ENCODE data around the gene IVD. TPM values are rescaled to one million over a fixed set of nuclear protein-coding genes. Genes with fewer than 3 reads are reported as not detected.

The IVD gene
- total RNA-seq, 1 experiment from 2014 or later, result 93.1 TPM

DNA sequence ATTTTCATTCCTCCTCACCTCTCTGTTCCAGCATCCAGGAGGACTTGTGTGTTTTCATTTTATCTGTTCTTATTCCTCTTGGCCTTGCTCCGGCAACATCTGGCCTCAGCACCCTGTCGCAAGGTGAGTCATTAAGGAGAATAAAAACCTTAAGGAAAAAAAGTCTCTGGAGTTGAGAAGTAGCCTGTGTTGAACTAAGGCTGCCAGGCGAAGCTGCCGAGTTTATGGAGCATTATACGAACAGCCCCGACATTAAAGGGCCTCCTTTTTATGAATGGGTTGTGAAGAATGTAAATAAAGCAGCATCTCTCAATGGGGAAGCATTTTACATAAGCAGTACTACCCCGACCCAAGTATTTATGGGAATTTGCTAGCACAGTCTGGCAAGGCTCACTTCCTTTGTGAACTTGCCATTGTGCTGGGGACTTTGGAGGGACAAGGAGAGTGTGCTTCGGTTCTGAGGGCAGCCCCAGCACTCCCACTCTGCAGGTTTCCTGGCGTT lies 39.9 kb downstream of the IVD start:
- Histone ChIP-seq H3K79me2 (ENCODE audit: insufficient read depth, low read length) (peaks cover 63% of the 10 kb centered on the region; the same call in 1 of the 2 replicates), H4K20me1 (ENCODE audit: control insufficient read depth, insufficient read depth, insufficient read length) (no peaks in the 10 kb centered on the region), H3K27me3 (ENCODE audit: insufficient read depth, low read length) (no peaks in the 10 kb centered on the region), H3K4me2 (ENCODE audit: insufficient read depth, insufficient read length, low read length) (no peak overlapping the region), H3K23me2 (ENCODE audit: insufficient read length, low read depth, low read length, poor library complexity, severe bottlenecking) (no peaks in the 10 kb centered on the region), H2AK5ac (ENCODE audit: insufficient read length, low read length) (no peak overlapping the region), H3K4ac (ENCODE audit: low read depth, low read length) (no peak overlapping the region), H3T11ph (ENCODE audit: low read length) (no peak overlapping the region), H3K4me1 (ENCODE audit: insufficient read depth, low read length) (peaks cover 22% of the 10 kb centered on the region), H4K8ac (replicated peaks; ENCODE audit: insufficient read length, low read depth, low read length) (no peak overlapping the region), H3K18ac (ENCODE audit: insufficient read length, low read depth, low read length) (no peak overlapping the region), H2BK20ac (ENCODE audit: low read depth, low read length, poor library complexity, severe bottlenecking) (no peak overlapping the region), H2AFZ (ENCODE audit: low read length) (no peak overlapping the region), H3K9me3 (ENCODE audit: control insufficient read depth, low read depth, low read length) (no peaks in the 10 kb centered on the region), H3K27ac (ENCODE audit: insufficient read length, low read depth, low read length) (no peak overlapping the region), H4K91ac (ENCODE audit: insufficient read length, low read depth, low read length) (no peak overlapping the region), H2BK120ac (ENCODE audit: low read depth, low read length, poor library complexity, severe bottlenecking) (no peak overlapping the region), H3K9ac (ENCODE audit: extremely low read depth, insufficient read length, low read length) (no peak overlapping the region), H3K56ac (ENCODE audit: insufficient read length, low read depth, low read length) (no peak overlapping the region), H3K23ac (ENCODE audit: insufficient read length, low read depth, low read length) (no peak overlapping the region), H3K79me1 (ENCODE audit: insufficient read depth, low read depth, low read length, poor library complexity, severe bottlenecking) (peaks cover 10% of the 10 kb centered on the region), H2BK12ac (ENCODE audit: insufficient read length, low read depth, low read length) (no peak overlapping the region), H2BK15ac (ENCODE audit: low read depth, low read length) (no peak overlapping the region), H4K5ac (ENCODE audit: insufficient read length, low read depth, low read length) (no peak overlapping the region), H3K14ac (ENCODE audit: insufficient read depth, low read length) (no peak overlapping the region), H2BK5ac (ENCODE audit: insufficient read length, low read length) (no peak overlapping the region)
- peak overlapping the region; percentile 55 to 98 (median 95); a peak in 4 of 7 replicates for H3K27ac Mint-ChIP-seq
- peak overlapping the region; percentile 23 to 64; a peak in 4 of 5 replicates for H3K4me3 Mint-ChIP-seq
- no CpG with 5 or more reads among the region's 9 CpGs for WGBS (ENCODE audit: extremely low coverage, insufficient read length, low lambda C conversion rate)
- DNase-seq, result no peak
- H3K9me3 Mint-ChIP-seq, result no peaks in the 10 kb centered on the region
- peaks cover 0 to 31% (median 3%) of the 10 kb centered on the region in 3 experiments; a peak in 5 of 7 replicates for H3K36me3 Mint-ChIP-seq (ENCODE audit: insufficient read depth in 1 of 3, low read depth in 3 of 3)
- H3K27me3 Mint-ChIP-seq (ENCODE audit: low read depth), result no peaks in the 10 kb centered on the region
- no peak for TF ChIP-seq CTCF (conservative IDR thresholded peaks at IDR 0.05)
- H3K4me1 Mint-ChIP-seq, result peaks cover 55 to 57% of the 10 kb centered on the region in 2 experiments
